CD4-positive, alpha-beta T cell treated with Interferon gamma for 1 hour (primary cell): ENCODE results near the gene FGFBP1.
A peak's percentile ranks its signal among the peaks of the same experiment; 100 is the strongest.

ENCODE experiments used
- DNase-seq: peaks from one replicate; pipeline ENCODE4 v3.0.0-alpha.2; 2020

The FGFBP1 gene

GRCh38 chr4:15938640-15939039 is at the start of gene FGFBP1:
Gene FGFBP1, minus strand, starts transcription at chr4:15938740. Its CDS starts 2,108 bp downstream, at chr4:15936632.
- no peak for DNase-seq

- no peak for DNase-seq
Observed at GRCh38 chr4:15988222-15988621, 49.7 kb upstream of the FGFBP1 start.

GRCh38 chr4:15986907-15987306 is 48.4 kb upstream of the FGFBP1 start:
- no peak for DNase-seq

- DNase-seq, result no peak
Observed at GRCh38 chr4:15983610-15984009, 45.1 kb upstream of the FGFBP1 start.

GRCh38 chr4:15982842-15983524 is 44.4 kb upstream of the FGFBP1 start:
- no peak for DNase-seq

GRCh38 chr4:15976456-15977447 is 38.2 kb upstream of the FGFBP1 start:
- DNase-seq, result no peak

- DNase-seq, result no peak
Observed at GRCh38 chr4:15971068-15971801, 32.7 kb upstream of the FGFBP1 start.

GRCh38 chr4:15968551-15969300 is 30.2 kb upstream of the FGFBP1 start:
- DNase-seq, result no peak

GRCh38 chr4:15965325-15965724 is 26.8 kb upstream of the FGFBP1 start:
- DNase-seq, result no peak

- no peak for DNase-seq
Observed at GRCh38 chr4:15964159-15964558, 25.6 kb upstream of the FGFBP1 start.

GRCh38 chr4:15963576-15963975 is 25.0 kb upstream of the FGFBP1 start:
- peak; percentile 54 for DNase-seq

GRCh38 chr4:15963001-15963451 is 24.5 kb upstream of the FGFBP1 start, which contains the start of gene FGFBP2:
Gene FGFBP2, minus strand, starts transcription at chr4:15963175. Its CDS starts 46 bp downstream, at chr4:15963129.
- DNase-seq, result peak; percentile 61

GRCh38 chr4:15961781-15962510 is 23.4 kb upstream of the FGFBP1 start:
- peak; percentile 22 for DNase-seq

- DNase-seq, result no peak
Observed at GRCh38 chr4:15958562-15958961, 20.0 kb upstream of the FGFBP1 start.

- peak; percentile 76 for DNase-seq
Observed at GRCh38 chr4:15956179-15956850, 17.8 kb upstream of the FGFBP1 start.

GRCh38 chr4:15955670-15956069 is 17.1 kb upstream of the FGFBP1 start:
- no peak for DNase-seq

GRCh38 chr4:15953625-15954024 is 15.1 kb upstream of the FGFBP1 start:
- no peak for DNase-seq

GRCh38 chr4:15951781-15952180 is 13.2 kb upstream of the FGFBP1 start:
- DNase-seq, result no peak

- no peak for DNase-seq
Observed at GRCh38 chr4:15948826-15949225, 10.3 kb upstream of the FGFBP1 start.

GRCh38 chr4:15947684-15948083 is 9.1 kb upstream of the FGFBP1 start:
- no peak for DNase-seq

GRCh38 chr4:15945516-15945915 is 7.0 kb upstream of the FGFBP1 start:
- DNase-seq, result no peak
